AG04450 (cell line): ENCODE measurements around the gene COL25A1. TPM values are rescaled to one million over a fixed set of nuclear protein-coding genes. Genes with fewer than 3 reads are reported as not detected.

ENCODE experiments used
- CTCF ChIA-PET: fragments of 300-600, 350-600 bp; formaldehyde crosslinking; extraction: SDS; loops from one replicate; lab custom pipeline; 2022; ENCODE audit warnings: antibody characterized with exemption, inconsistent platforms; lab: Charles Lee
- POLR2A ChIA-PET: fragments of 350-600 bp; formaldehyde crosslinking; extraction: SDS; loops from one replicate; lab custom pipeline; 2021; ENCODE audit warnings: antibody characterized with exemption, inconsistent platforms; lab: Yijun Ruan, JAX
- DNase-seq: peaks from one replicate; pipeline ENCODE4 v3.0.0-alpha.2; 2011; ENCODE audit warnings: low read depth, low spot score
- H3K27ac ChIP-seq: one replicate; pipeline ENCODE4 v1.5.1; 2012; ENCODE audit warnings: low read depth, low read length, control low read depth
- H3K27me3 ChIP-seq: one replicate; pipeline ENCODE4 v1.6.0; 2012; ENCODE audit warnings: low read length; ENCODE audit not compliant: control insufficient read depth, insufficient read depth
- H3K4me3 ChIP-seq: 2 replicates; pipeline ENCODE4 v1.5.1; 2011; ENCODE audit warnings: mild to moderate bottlenecking, low read depth, low read length, control low read depth
- H3K9me3 ChIP-seq: 2 replicates; pipeline ENCODE4 v1.5.1; 2012; ENCODE audit warnings: low read length; ENCODE audit not compliant: control insufficient read depth, insufficient read depth
- CTCF ChIP-seq: IDR thresholded peaks from 2 replicates; pipeline ENCODE4 v1.5.1; 2011; ENCODE audit warnings: low read depth, low read length, control low read depth, inconsistent platforms
- polyA plus RNA-seq: library from polyadenylated mRNA; depleted of rRNA; stranded (reverse); fragments of >200 nt; gene quantifications from 2 replicates; pipeline ENCODE4 v1.2.3, GENCODE V29; 2011

The COL25A1 gene
- polyA plus RNA-seq, 1 experiment = not detected

GRCh38 chr4:109231331-109231730, 71.1 kb downstream of the COL25A1 start:
- no peaks in the 10 kb centered on the region for H3K9me3 ChIP-seq
- CTCF ChIA-PET = no interaction called here
- H3K4me3 ChIP-seq = no peak overlapping the region
- H3K27me3 ChIP-seq = no peaks in the 10 kb centered on the region
- TF ChIP-seq CTCF = no peak
- H3K27ac ChIP-seq = no peak overlapping the region
- no peak for DNase-seq
- POLR2A ChIA-PET = no interaction called here

GRCh38 chr4:109229028-109229427, 73.4 kb downstream of the COL25A1 start:
- ChIA-PET CTCF (no interaction called here), POLR2A (no interaction called here)
- Histone ChIP-seq H3K27me3 (no peaks in the 10 kb centered on the region), H3K4me3 (no peak overlapping the region), H3K9me3 (no peaks in the 10 kb centered on the region), H3K27ac (no peak overlapping the region)
- TF ChIP-seq CTCF = no peak
- DNase-seq = no peak

GRCh38 chr4:109218288-109218687, 84.2 kb downstream of the COL25A1 start:
- TF ChIP-seq CTCF = no peak
- Histone ChIP-seq H3K4me3 (no peak overlapping the region), H3K27ac (no peak overlapping the region), H3K9me3 (no peaks in the 10 kb centered on the region), H3K27me3 (peaks cover 2% of the 10 kb centered on the region)
- ChIA-PET CTCF (interaction anchor here (0.7 kb wide), 1 partner anchor 42 kb away, joined by 14 read pairs; no protein-coding TSS in a partner anchor), POLR2A (no interaction called here)
- no peak for DNase-seq

GRCh38 chr4:109216085-109216696, 86.3 kb downstream of the COL25A1 start:
- H3K9me3 ChIP-seq = no peaks in the 10 kb centered on the region
- ChIA-PET POLR2A (no interaction called here), CTCF (no interaction called here)
- no peak for DNase-seq
- no peak for TF ChIP-seq CTCF
- H3K27me3 ChIP-seq = peaks cover 2% of the 10 kb centered on the region
- no peak overlapping the region for H3K27ac ChIP-seq
- H3K4me3 ChIP-seq = no peak overlapping the region

- ChIA-PET POLR2A (no interaction called here), CTCF (no interaction called here)
- H3K9me3 ChIP-seq = no peaks in the 10 kb centered on the region
- peaks cover 2% of the 10 kb centered on the region for H3K27me3 ChIP-seq
- TF ChIP-seq CTCF = no peak
- no peak overlapping the region for H3K4me3 ChIP-seq
- no peak for DNase-seq
- H3K27ac ChIP-seq = no peak overlapping the region
These were observed 87.0 kb downstream of the COL25A1 start for GRCh38 chr4:109215506-109215905.
